Thoracic aorta (tissue), 2 donors: ENCODE results near the gene AHNAK2. TPM values are rescaled to one million over a fixed set of nuclear protein-coding genes. Genes with fewer than 3 reads are reported as not detected.

Experiments
- ATAC-seq: fragments of 150-250 bp; one replicate; pipeline ENCODE4 v1.8.0; 2017; ENCODE audit warnings: low read depth; ENCODE audit not compliant: insufficient number of reproducible peaks, low FRiP score
- DNase-seq: peaks from one replicate; pipeline ENCODE4 v3.0.0-alpha.2; 2020; ENCODE audit warnings: low spot score
- H3K27ac ChIP-seq, 2 donors: fragments of 200-600 bp; sonication (generic); 1 replicate in 1 of 2; 2 replicates in 1 of 2; pipeline ENCODE4 v1.5.1; 2016; ENCODE audit warnings: mild to moderate bottlenecking in 2 of 2, moderate library complexity in 2 of 2
- H3K27me3 ChIP-seq: fragments of 200-600 bp; sonication (generic); replicated peaks from 2 replicates; pipeline ENCODE4 v1.6.0; 2016; ENCODE audit warnings: mild to moderate bottlenecking; ENCODE audit not compliant: insufficient read depth
- H3K36me3 ChIP-seq: fragments of 200-600 bp; sonication (generic); one replicate; pipeline ENCODE4 v1.5.1; 2016
- H3K4me1 ChIP-seq, 2 donors: fragments of 200-600 bp; sonication (generic); 1 replicate in 1 of 2; 2 replicates in 1 of 2; pipeline versions ENCODE4 v1.5.1 to v1.6.0; 2016; ENCODE audit warnings: low read depth in 2 of 2, mild to moderate bottlenecking in 1 of 2; ENCODE audit not compliant: control insufficient read depth in 1 of 2
- H3K4me3 ChIP-seq: fragments of 200-600 bp; sonication (generic); 2 replicates; pipeline ENCODE4 v1.5.1; 2016; ENCODE audit warnings: mild to moderate bottlenecking
- H3K9me3 ChIP-seq: fragments of 200-600 bp; sonication (generic); 2 replicates; pipeline ENCODE4 v1.5.1; 2016
- CTCF ChIP-seq: fragments of 200-600 bp; sonication (generic); IDR thresholded peaks from one replicate; pipeline ENCODE4 v1.5.1; 2019; ENCODE audit warnings: antibody characterized with exemption
- total RNA-seq, 2 donors: library from RNA; depleted of rRNA; stranded (reverse); fragments of >200 nt; gene quantifications; one replicate each; pipeline versions ENCODE4 v1.1.0 to v1.2.3, GENCODE V29; 2016

Gene AHNAK2
- total RNA-seq, 2 donors from 2014 or later: 22.6 to 47.8 TPM

GRCh38 chr14:104942586-104942985 lies 35.6 kb downstream of the AHNAK2 start:
- H3K36me3 ChIP-seq: peaks cover 2% of the 10 kb centered on the region
- ATAC-seq (no peak), DNase-seq (no peak)
- no peak for TF ChIP-seq CTCF
- no peaks in the 10 kb centered on the region for H3K9me3 ChIP-seq
- no peaks in the 10 kb centered on the region for H3K27me3 ChIP-seq
- no peaks in the 10 kb centered on the region for H3K4me1 ChIP-seq
- no peak overlapping the region for H3K27ac ChIP-seq
- H3K4me3 ChIP-seq: no peak overlapping the region

GRCh38 chr14:104941508-104942365 lies 36.4 kb downstream of the AHNAK2 start:
- DNase-seq: no peak
- H3K36me3 ChIP-seq: peaks cover 2% of the 10 kb centered on the region
- H3K27ac ChIP-seq: no peak overlapping the region
- no peak overlapping the region for H3K4me3 ChIP-seq
- H3K27me3 ChIP-seq: no peaks in the 10 kb centered on the region
- no peak for ATAC-seq
- no peaks in the 10 kb centered on the region for H3K9me3 ChIP-seq
- no peaks in the 10 kb centered on the region for H3K4me1 ChIP-seq
- TF ChIP-seq CTCF: no peak

GRCh38 chr14:104940526-104941150 lies 37.5 kb downstream of the AHNAK2 start:
- no peak for TF ChIP-seq CTCF
- H3K9me3 ChIP-seq: no peaks in the 10 kb centered on the region
- DNase-seq: no peak
- no peaks in the 10 kb centered on the region for H3K27me3 ChIP-seq
- no peak overlapping the region for H3K27ac ChIP-seq
- no peak overlapping the region for H3K4me3 ChIP-seq
- no peak for ATAC-seq
- no peaks in the 10 kb centered on the region for H3K4me1 ChIP-seq
- peaks cover 2% of the 10 kb centered on the region for H3K36me3 ChIP-seq

- DNase-seq (no peak), ATAC-seq (no peak)
- Histone ChIP-seq H3K27ac (no peak overlapping the region), H3K4me3 (no peak overlapping the region), H3K36me3 (peaks cover 2% of the 10 kb centered on the region), H3K9me3 (no peaks in the 10 kb centered on the region), H3K27me3 (no peaks in the 10 kb centered on the region), H3K4me1 (no peaks in the 10 kb centered on the region)
- TF ChIP-seq CTCF: no peak
Observed at GRCh38 chr14:104939666-104940410, 38.3 kb downstream of the AHNAK2 start.

- Histone ChIP-seq H3K4me3 (no peak overlapping the region), H3K27me3 (no peaks in the 10 kb centered on the region), H3K9me3 (no peaks in the 10 kb centered on the region), H3K27ac (no peak overlapping the region), H3K4me1 (peaks cover 0 to 8% of the 10 kb centered on the region in 2 donors), H3K36me3 (peaks cover 2% of the 10 kb centered on the region)
- ATAC-seq: no peak
- no peak for DNase-seq
- no peak for TF ChIP-seq CTCF
Observed at GRCh38 chr14:104938960-104939359, 39.2 kb downstream of the AHNAK2 start.
